GM13976 (cell line): ENCODE results near the gene NPTXR.

Experiments used
- DNase-seq: peaks from one replicate; pipeline ENCODE4 v3.0.0; 2012; ENCODE audit warnings: low spot score
- in situ Hi-C: fragments of 300-500 bp; cut with MboI; formaldehyde crosslinking; loops from one replicate; pipeline ENCODE4 v1.12.0; 2022; ENCODE audit warnings: low sequenced_read_pairs, mixed read lengths, inconsistent platforms; ENCODE audit not compliant: unreplicated experiment
- TF ChIP-seq, protein P1 (sequence below): IDR thresholded peaks from 2 replicates; pipeline ENCODE4 v1.5.1; 2012; ENCODE audit warnings: borderline replicate concordance, mild to moderate bottlenecking; ENCODE audit not compliant: insufficient read depth; ENCODE audit errors: extremely low read depth, missing control alignments, control extremely low read depth

NPTXR gene

DNA sequence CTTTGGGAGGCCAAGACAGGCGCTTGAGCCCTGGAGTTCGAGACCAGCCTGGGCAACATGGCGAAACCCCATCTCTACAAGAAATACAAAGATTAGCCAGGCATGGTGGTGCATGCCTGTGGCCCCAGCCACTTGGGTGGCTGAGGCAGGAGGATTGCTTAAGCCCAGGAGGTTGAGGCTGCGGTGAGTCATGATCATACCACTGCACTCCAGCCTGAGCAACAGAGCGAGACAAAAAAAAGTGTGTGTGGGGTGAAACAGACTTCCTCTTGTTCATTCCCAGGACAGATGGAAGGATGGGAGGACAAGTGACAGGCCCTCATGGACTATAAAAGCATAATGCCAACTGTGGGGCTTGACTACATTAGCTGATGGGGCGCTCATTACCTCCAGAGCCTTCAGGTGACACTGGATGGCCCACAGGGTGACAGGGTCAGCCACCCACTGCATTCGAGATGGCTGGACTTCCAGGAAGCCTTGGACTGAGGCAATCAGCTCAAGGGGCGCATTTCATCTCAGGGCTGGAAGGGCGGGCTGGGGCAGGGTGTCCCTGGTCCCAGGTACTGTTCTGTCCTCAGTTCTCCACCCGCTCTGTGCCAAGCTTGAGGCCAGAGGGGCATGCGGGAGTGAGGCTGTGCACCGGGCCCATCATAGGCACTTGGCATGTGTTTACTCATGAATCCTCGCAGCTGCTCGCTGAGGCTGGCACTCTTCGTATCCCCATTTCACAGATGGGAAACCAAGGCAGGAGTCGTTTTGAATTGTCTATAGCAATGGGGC lies 12.5 kb downstream of the NPTXR start:
- in situ Hi-C loops = no loop called here
- DNase-seq = no peak
- TF ChIP-seq, protein P1, sequence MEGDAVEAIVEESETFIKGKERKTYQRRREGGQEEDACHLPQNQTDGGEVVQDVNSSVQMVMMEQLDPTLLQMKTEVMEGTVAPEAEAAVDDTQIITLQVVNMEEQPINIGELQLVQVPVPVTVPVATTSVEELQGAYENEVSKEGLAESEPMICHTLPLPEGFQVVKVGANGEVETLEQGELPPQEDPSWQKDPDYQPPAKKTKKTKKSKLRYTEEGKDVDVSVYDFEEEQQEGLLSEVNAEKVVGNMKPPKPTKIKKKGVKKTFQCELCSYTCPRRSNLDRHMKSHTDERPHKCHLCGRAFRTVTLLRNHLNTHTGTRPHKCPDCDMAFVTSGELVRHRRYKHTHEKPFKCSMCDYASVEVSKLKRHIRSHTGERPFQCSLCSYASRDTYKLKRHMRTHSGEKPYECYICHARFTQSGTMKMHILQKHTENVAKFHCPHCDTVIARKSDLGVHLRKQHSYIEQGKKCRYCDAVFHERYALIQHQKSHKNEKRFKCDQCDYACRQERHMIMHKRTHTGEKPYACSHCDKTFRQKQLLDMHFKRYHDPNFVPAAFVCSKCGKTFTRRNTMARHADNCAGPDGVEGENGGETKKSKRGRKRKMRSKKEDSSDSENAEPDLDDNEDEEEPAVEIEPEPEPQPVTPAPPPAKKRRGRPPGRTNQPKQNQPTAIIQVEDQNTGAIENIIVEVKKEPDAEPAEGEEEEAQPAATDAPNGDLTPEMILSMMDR = no peak

DNA sequence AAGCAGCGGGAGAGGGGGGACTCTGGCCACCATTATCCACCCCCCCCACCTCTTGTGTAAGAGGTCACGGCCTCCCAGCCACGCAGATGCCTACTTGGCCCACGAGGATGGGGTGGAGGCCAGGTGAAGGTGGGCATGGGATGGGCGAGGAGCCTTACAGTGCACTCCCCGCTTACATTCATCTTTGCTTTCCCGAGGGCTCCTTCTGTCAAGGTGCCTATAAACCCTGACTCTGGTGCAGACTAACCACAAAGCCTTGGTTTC lies 13.1 kb downstream of the NPTXR start:
- no peak for DNase-seq
- in situ Hi-C loops = no loop called here
- TF ChIP-seq, protein P1 = no peak

DNA sequence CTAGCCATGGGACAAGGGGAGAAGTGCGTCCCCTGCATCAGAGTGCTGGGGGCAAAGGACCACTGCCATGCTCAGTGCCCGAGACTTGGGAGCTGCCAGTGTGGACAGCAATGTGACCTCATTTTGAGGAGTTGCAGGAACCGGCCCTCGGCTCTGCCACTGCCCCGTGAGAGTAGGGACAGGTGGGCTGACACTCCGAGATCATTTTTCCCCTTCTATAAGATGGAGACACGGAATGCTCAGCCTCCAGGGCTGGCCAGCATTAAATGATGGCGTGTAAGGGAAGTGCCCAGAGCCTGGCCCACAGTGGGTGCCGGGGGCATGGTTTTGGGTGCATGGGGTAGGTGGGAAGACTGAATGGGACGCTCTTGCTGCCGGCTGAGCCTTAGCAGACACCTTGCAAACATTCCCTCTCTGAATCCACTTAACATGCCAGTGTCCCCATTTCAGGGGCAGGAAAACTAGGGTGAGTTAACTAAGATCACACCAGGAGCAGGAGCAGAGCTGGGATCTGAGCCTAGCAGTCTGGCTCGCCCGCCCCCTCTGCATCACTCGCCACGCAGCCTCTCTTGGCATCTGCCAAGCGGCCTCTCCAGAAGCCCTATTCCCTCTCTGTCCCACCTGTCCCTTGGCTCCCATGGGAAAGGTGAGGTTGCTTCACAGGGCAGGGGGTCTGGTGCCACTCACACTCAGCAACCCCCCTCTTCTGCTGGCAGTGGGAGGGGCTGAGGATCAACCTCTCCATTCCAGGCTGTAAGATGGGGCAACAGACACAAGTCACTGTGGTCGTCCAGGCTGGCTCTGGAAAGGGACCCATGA lies 13.6 kb downstream of the NPTXR start:
- TF ChIP-seq, protein P1 = no peak
- in situ Hi-C loops = no loop called here
- DNase-seq = no peak

DNA sequence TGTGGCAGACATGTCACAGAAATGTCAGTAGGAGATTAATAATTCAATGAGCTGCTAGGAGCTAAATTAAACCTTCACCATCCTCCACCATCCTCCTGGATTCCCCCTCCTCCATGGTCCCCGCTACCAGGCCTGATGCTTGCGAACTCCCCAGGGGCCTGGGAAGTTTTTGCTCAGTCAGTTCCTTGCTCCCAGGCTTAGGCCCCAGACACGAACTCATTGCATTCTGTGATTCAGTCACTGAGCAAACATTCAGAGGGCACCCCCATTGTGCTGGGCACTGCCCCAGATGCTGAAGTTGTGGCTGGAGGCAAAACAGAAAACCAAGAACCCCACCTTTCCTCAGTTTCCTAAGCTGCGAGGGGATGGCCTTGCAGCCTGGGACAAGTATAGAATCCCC lies 14.3 kb downstream of the NPTXR start:
- in situ Hi-C loops = no loop called here
- TF ChIP-seq, protein P1 = no peak
- DNase-seq = no peak

DNA sequence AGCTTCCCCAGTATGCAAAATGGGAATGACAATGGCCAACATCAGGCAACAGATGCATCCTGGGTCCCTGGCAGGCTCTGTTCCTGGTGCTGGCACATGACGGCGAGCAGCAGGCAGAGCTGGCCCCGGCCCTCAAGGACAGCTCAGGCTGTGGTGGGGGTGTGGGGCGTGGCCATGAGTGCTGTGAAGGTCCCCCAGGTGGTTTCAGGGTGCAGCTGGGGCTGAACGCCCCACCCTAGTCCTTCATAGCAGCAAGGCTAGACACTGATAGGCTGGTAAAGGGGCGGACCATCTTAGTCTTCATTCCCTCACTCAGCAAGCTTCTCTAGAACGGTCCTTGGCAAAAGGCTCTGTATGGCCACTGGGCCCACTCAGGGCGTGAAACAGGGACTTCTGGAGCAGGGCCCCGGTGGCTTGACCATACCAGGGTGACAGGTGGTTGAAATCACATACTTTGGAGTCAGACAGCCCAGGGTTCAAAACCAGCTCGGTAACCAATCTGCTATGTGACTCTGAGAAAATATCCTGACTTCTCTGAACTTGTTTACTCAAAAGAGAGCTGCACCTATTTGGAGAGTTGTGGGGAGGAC lies 15.1 kb downstream of the NPTXR start:
- DNase-seq = no peak
- in situ Hi-C loops = no loop called here

DNA sequence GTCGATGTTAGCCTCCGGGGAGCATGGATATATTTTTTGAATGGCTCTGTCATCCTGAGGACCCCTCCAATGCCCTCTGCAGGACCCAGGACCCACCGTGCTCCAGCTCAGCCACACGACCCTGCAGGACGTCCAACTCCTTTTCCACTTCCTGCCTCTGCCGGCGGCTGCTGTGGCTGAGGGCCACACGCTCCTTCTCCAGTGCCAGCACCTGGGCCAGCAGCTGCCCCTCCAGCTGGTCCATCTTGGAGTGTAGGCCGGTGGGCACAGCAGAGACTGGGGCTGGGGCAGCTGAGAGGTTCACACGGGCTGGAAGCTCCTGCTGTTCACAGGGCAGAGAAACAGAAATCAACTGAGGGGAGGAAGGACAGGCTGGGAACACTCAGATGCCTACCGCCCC lies 15.6 kb downstream of the NPTXR start:
- TF ChIP-seq, protein P1 = no peak
- DNase-seq = no peak
- in situ Hi-C loops = no loop called here

More for the DNA sequence above, 15.1 kb downstream of the NPTXR start:
- TF ChIP-seq, protein P1 = no peak
